B cell (primary cell): Measurements from ENCODE around the gene CFAP54. TPM values are rescaled to one million over a fixed set of nuclear protein-coding genes. Genes with fewer than 3 reads are reported as not detected.

ENCODE experiments used
- ATAC-seq: fragments of 200-7000 bp; cut with Tn5 transposase; one replicate; pipeline ENCODE4 v1.10.0; 2021; ENCODE audit warnings: low read depth, mild to moderate bottlenecking, moderate number of reproducible peaks, moderate library complexity
- CTCF ChIA-PET: fragments of 350-600 bp; sonication (Branson Sonifier 250); formaldehyde crosslinking; loops from one replicate; lab custom pipeline; 2021; ENCODE audit warnings: antibody characterized with exemption, inconsistent platforms; lab: Charles Lee
- POLR2A ChIA-PET: fragments of 350-600 bp; sonication (Branson Sonifier 250); formaldehyde crosslinking; loops from one replicate; lab custom pipeline; 2021; ENCODE audit warnings: antibody characterized with exemption; lab: Charles Lee
- DNase-seq: peaks from one replicate; pipeline ENCODE4 v3.0.0; 2013
- H2AFZ ChIP-seq: 2 replicates; pipeline ENCODE4 v1.6.1; 2012; ENCODE audit warnings: mild to moderate bottlenecking, low read depth, low read length; ENCODE audit not compliant: insufficient read depth, poor library complexity, severe bottlenecking
- H3K27ac ChIP-seq, 2 donors: 1 replicate in 1 of 2; 2 replicates in 1 of 2; pipeline ENCODE4 v1.5.1; 2012 to 2013; ENCODE audit warnings: low read length in 2 of 2, mild to moderate bottlenecking in 2 of 2, moderate library complexity in 1 of 2
- H3K27me3 ChIP-seq, 4 experiments: fragments of 200-600 bp in 1 of 4; sonication (generic) in 1 of 4; replicated peaks in 1 of 4; 1 replicate in 2 of 4; 2 replicates in 2 of 4; pipeline versions ENCODE4 v1.6.1 to v1.7.0; 2013 to 2016; ENCODE audit warnings: low read length in 3 of 4, mild to moderate bottlenecking in 2 of 4, mixed read lengths in 1 of 4, moderate library complexity in 1 of 4; ENCODE audit not compliant: insufficient read depth in 4 of 4, control insufficient read depth in 3 of 4; ENCODE audit errors: control extremely low read depth in 1 of 4
- H3K36me3 ChIP-seq, 2 experiments: replicated peaks in 1 of 2; 1 replicate in 1 of 2; 2 replicates in 1 of 2; pipeline versions ENCODE4 v1.6.1 to v1.7.1; 2013; ENCODE audit warnings: low read length in 1 of 2; ENCODE audit not compliant: insufficient read depth in 2 of 2, control insufficient read depth in 1 of 2; ENCODE audit errors: control extremely low read depth in 1 of 2, extremely low read depth in 1 of 2
- H3K4me1 ChIP-seq, 2 donors: fragments of 200-600 bp in 1 of 2; sonication (generic) in 1 of 2; 1 replicate in 1 of 2; 2 replicates in 1 of 2; pipeline versions ENCODE4 v1.5.1 to v1.6.1; 2013 to 2017; ENCODE audit warnings: low read length in 2 of 2; ENCODE audit not compliant: control insufficient read depth in 2 of 2, insufficient read depth in 2 of 2
- H3K4me2 ChIP-seq: replicated peaks from 2 replicates; pipeline ENCODE3; 2012; ENCODE audit warnings: mild to moderate bottlenecking, low read depth, low read length; ENCODE audit not compliant: poor library complexity, severe bottlenecking
- H3K4me3 ChIP-seq, 5 experiments: fragments of 200-600 bp in 1 of 5; sonication (generic) in 1 of 5; 1 replicate in 3 of 5; 2 replicates in 2 of 5; pipeline versions ENCODE4 v1.5.1 to v1.7.0; 2011 to 2016; ENCODE audit warnings: low read length in 4 of 5, mild to moderate bottlenecking in 4 of 5, low read depth in 2 of 5, control low read depth in 1 of 5, moderate library complexity in 1 of 5; ENCODE audit not compliant: insufficient read depth in 1 of 5; ENCODE audit errors: control extremely low read depth in 1 of 5, extremely low read depth in 1 of 5
- H3K79me2 ChIP-seq: fragments of 200-600 bp; sonication (generic); one replicate; pipeline ENCODE4 v1.6.0; 2016; ENCODE audit warnings: low read length; ENCODE audit not compliant: control insufficient read depth, insufficient read depth
- H3K9ac ChIP-seq: fragments of 200-600 bp; sonication (generic); 2 replicates; pipeline ENCODE4 v1.6.1; 2017; ENCODE audit warnings: mild to moderate bottlenecking, low read length, moderate library complexity
- H3K9me3 ChIP-seq, 3 donors: one replicate each; pipeline versions ENCODE4 v1.6.1 to v1.7.1; 2013; ENCODE audit warnings: low read length in 2 of 3; ENCODE audit not compliant: control insufficient read depth in 2 of 3, insufficient read depth in 1 of 3; ENCODE audit errors: control extremely low read depth in 1 of 3
- H4K20me1 ChIP-seq: 2 replicates; pipeline ENCODE4 v1.6.0; 2012; ENCODE audit warnings: mild to moderate bottlenecking, low read length; ENCODE audit not compliant: insufficient read depth, control insufficient read depth, poor library complexity, severe bottlenecking
- H3K27ac Mint-ChIP-seq: one replicate; pipeline ENCODE4 v1.8.0; 2021; ENCODE audit warnings: mixed read lengths
- H3K27me3 Mint-ChIP-seq: one replicate; pipeline ENCODE4 v1.8.0; 2021; ENCODE audit warnings: mixed read lengths
- H3K4me1 Mint-ChIP-seq: one replicate; pipeline ENCODE4 v1.8.0; 2021; ENCODE audit warnings: mixed read lengths
- H3K4me3 Mint-ChIP-seq: one replicate; pipeline ENCODE4 v1.8.0; 2021; ENCODE audit warnings: mixed read lengths
- H3K9me3 Mint-ChIP-seq: one replicate; pipeline ENCODE4 v1.8.0; 2022; ENCODE audit warnings: mixed read lengths; ENCODE audit not compliant: insufficient read depth
- CTCF ChIP-seq: fragments of 200-600 bp; IDR thresholded peaks from one replicate; pipeline ENCODE4 v1.8.0; 2022; ENCODE audit warnings: antibody characterized with exemption, mild to moderate bottlenecking
- EZH2 ChIP-seq: IDR thresholded peaks from 2 replicates; pipeline ENCODE4 v1.6.1; 2012; ENCODE audit warnings: borderline replicate concordance, low read depth, mild to moderate bottlenecking, moderate library complexity, low read length; ENCODE audit not compliant: insufficient read depth, poor library complexity, severe bottlenecking
- WGBS: methylation state at CpG from one replicate; pipeline ENCODE4 v1.1.5; 2013; ENCODE audit warnings: missing lambda C conversion rate; ENCODE audit not compliant: insufficient coverage; 5-methylcytosine and 5-hydroxymethylcytosine counted together
- intact Hi-C: fragments of 100-400 bp; cut with micrococcal nuclease; formaldehyde crosslinking; loops from one replicate; pipeline ENCODE4 v1.10.0; 2022
- polyA plus RNA-seq: library from polyadenylated mRNA; depleted of rRNA; stranded (reverse); fragments of >200 nt; gene quantifications from 2 replicates; pipeline ENCODE4 v1.2.3, GENCODE V29; 2012
- total RNA-seq, 2 donors: library from RNA; stranded (reverse); fragments of 120-200 nt in 1 of 2; gene quantifications; 1 replicate in 1 of 2; 2 replicates in 1 of 2; pipeline versions ENCODE4 v1.2.3 to v1.2.4, GENCODE V29; 2013 to 2022

Gene CFAP54
- total and polyA plus RNA-seq, 2 donors (not counting 1 experiment from before 2014, with no cell fraction given) = 0.12 to 0.76 TPM

GRCh38 chr12:96677363-96677762 lies 188.0 kb downstream of the CFAP54 start:
- Mint-ChIP-seq H3K27ac (no peak overlapping the region), H3K27me3 (peaks cover 3% of the 10 kb centered on the region), H3K9me3 (no peaks in the 10 kb centered on the region), H3K4me1 (no peaks in the 10 kb centered on the region), H3K4me3 (no peak overlapping the region)
- CTCF ChIA-PET = no interaction called here
- no peaks in the 10 kb centered on the region for H3K36me3 ChIP-seq
- H3K4me2 ChIP-seq = no peak overlapping the region
- intact Hi-C loops = no loop called here
- DNase-seq (no peak), ATAC-seq (no peak)
- POLR2A ChIA-PET = no interaction called here
- H3K4me3 ChIP-seq = no peak overlapping the region
- WGBS = 100% methylated on average over 1 of the region's 1 CpG
- H3K27ac ChIP-seq = no peak overlapping the region
- no peak overlapping the region for H2AFZ ChIP-seq
- H3K79me2 ChIP-seq = no peaks in the 10 kb centered on the region
- no peaks in the 10 kb centered on the region for H3K4me1 ChIP-seq
- no peaks in the 10 kb centered on the region for H4K20me1 ChIP-seq
- H3K9me3 ChIP-seq = peaks cover 0 to 1% (median 0%) of the 10 kb centered on the region in 3 donors
- no peak overlapping the region for H3K9ac ChIP-seq
- no peaks in the 10 kb centered on the region for H3K27me3 ChIP-seq
- TF ChIP-seq EZH2 = no peak
- TF ChIP-seq CTCF = no peak

- Histone ChIP-seq H3K27ac (no peak overlapping the region), H3K4me2 (no peak overlapping the region), H3K27me3 (peaks cover 0 to 7% (median 0%) of the 10 kb centered on the region in 4 experiments), H3K4me3 (no peak overlapping the region), H3K79me2 (no peaks in the 10 kb centered on the region), H4K20me1 (no peaks in the 10 kb centered on the region), H2AFZ (no peak overlapping the region), H3K9ac (no peak overlapping the region), H3K9me3 (no peaks in the 10 kb centered on the region), H3K36me3 (no peaks in the 10 kb centered on the region), H3K4me1 (no peaks in the 10 kb centered on the region)
- no peak overlapping the region for H3K27ac Mint-ChIP-seq
- ATAC-seq = no peak
- no peak for DNase-seq
- intact Hi-C loops = no loop called here
- POLR2A ChIA-PET = no interaction called here
- CTCF ChIA-PET = no interaction called here
- no peaks in the 10 kb centered on the region for H3K4me1 Mint-ChIP-seq
- TF ChIP-seq CTCF (no peak), EZH2 (no peak)
- H3K4me3 Mint-ChIP-seq = no peak overlapping the region
- H3K27me3 Mint-ChIP-seq = peaks cover 18% of the 10 kb centered on the region
- peaks cover 2% of the 10 kb centered on the region for H3K9me3 Mint-ChIP-seq
- WGBS = no CpG with 5 or more reads among the region's 4 CpGs
Observed at GRCh38 chr12:96687719-96688118, 198.3 kb downstream of the CFAP54 start.
